ENCODE measurements around the gene GRIA1. TPM values are rescaled to one million over a fixed set of nuclear protein-coding genes. Genes with fewer than 3 reads are reported as not detected.

The GRIA1 gene
- total RNA-seq, 1 experiment from 2014 or later, result not detected

GRCh38 chr5:153447534-153447933 is 42.9 kb upstream of the GRIA1 start:
- POLR2A ChIA-PET, result no interaction called here
- Histone ChIP-seq H3K27ac (ENCODE audit: low read length) (no peak overlapping the region), H3K36me3 (ENCODE audit: control insufficient read depth, insufficient read depth, low read length) (no peaks in the 10 kb centered on the region), H3K4me1 (ENCODE audit: control insufficient read depth, insufficient read depth, low read length) (no peaks in the 10 kb centered on the region), H3K9me3 (ENCODE audit: control insufficient read depth, insufficient read depth, low read depth, low read length) (no peaks in the 10 kb centered on the region), H3K27me3 (ENCODE audit: control insufficient read depth, insufficient read depth, low read length) (no peaks in the 10 kb centered on the region), H3K4me3 (ENCODE audit: low read depth in 2 of 2, low read length in 2 of 2) (no peak overlapping the region)
- in situ Hi-C loops (cut with HindIII; ENCODE audit: low pct_unique_long_range_greater_than_20kb, low sequenced_read_pairs) (no loop called here), intact Hi-C loops (cut with micrococcal nuclease; ENCODE audit: unreplicated experiment) (no loop called here)
- no TSS peak for BruUV-seq (replicated peaks)
- DNase-seq (ENCODE audit: low read depth, low spot score), result no peak
- TF ChIP-seq POLR2AphosphoS5 (IDR thresholded peaks at IDR 0.05; ENCODE audit: low read depth, low read length) (no peak), SIN3A (IDR thresholded peaks at IDR 0.05; ENCODE audit: borderline replicate concordance, insufficient read depth, low read depth, low read length) (no peak), CTCF (IDR thresholded peaks at IDR 0.05) (no peak), REST (IDR thresholded peaks at IDR 0.05; ENCODE audit: insufficient read depth in 1 of 2, low read depth in 2 of 2, low read length in 1 of 2) (no peak), TCF7L2 (IDR thresholded peaks at IDR 0.05; ENCODE audit: low read depth, low read length) (no peak)
- CTCF ChIA-PET, result no interaction called here
- no peak for ATAC-seq

GRCh38 chr5:153456354-153456753 is 34.1 kb upstream of the GRIA1 start:
- in situ Hi-C loops (cut with HindIII; ENCODE audit: low pct_unique_long_range_greater_than_20kb, low sequenced_read_pairs) (no loop called here), intact Hi-C loops (cut with micrococcal nuclease; ENCODE audit: unreplicated experiment) (no loop called here)
- ChIA-PET CTCF (no interaction called here), POLR2A (no interaction called here)
- Histone ChIP-seq H3K4me3 (ENCODE audit: low read depth in 2 of 2, low read length in 2 of 2) (no peak overlapping the region), H3K9me3 (ENCODE audit: control insufficient read depth, insufficient read depth, low read depth, low read length) (no peaks in the 10 kb centered on the region), H3K27ac (ENCODE audit: low read length) (no peak overlapping the region), H3K27me3 (ENCODE audit: control insufficient read depth, insufficient read depth, low read length) (no peaks in the 10 kb centered on the region), H3K4me1 (ENCODE audit: control insufficient read depth, insufficient read depth, low read length) (no peaks in the 10 kb centered on the region), H3K36me3 (ENCODE audit: control insufficient read depth, insufficient read depth, low read length) (no peaks in the 10 kb centered on the region)
- DNase-seq (ENCODE audit: low read depth, low spot score) (no peak), ATAC-seq (no peak)
- TF ChIP-seq TCF7L2 (IDR thresholded peaks at IDR 0.05; ENCODE audit: low read depth, low read length), result no peak
- BruUV-seq (replicated peaks), result no TSS peak

- no peaks in the 10 kb centered on the region for H3K9me3 ChIP-seq (ENCODE audit: control insufficient read depth, insufficient read depth, low read depth, low read length)
- H3K4me1 ChIP-seq (ENCODE audit: control insufficient read depth, insufficient read depth, low read length), result no peaks in the 10 kb centered on the region
- ATAC-seq (no peak), DNase-seq (ENCODE audit: low read depth, low spot score) (no peak)
- in situ Hi-C loops (cut with HindIII; ENCODE audit: low pct_unique_long_range_greater_than_20kb, low sequenced_read_pairs) (no loop called here), intact Hi-C loops (cut with micrococcal nuclease; ENCODE audit: unreplicated experiment) (no loop called here)
- no TSS peak for BruUV-seq (replicated peaks)
- no peak overlapping the region for H3K27ac ChIP-seq (ENCODE audit: low read length)
- no peaks in the 10 kb centered on the region for H3K27me3 ChIP-seq (ENCODE audit: control insufficient read depth, insufficient read depth, low read length)
- TF ChIP-seq SIN3A (IDR thresholded peaks at IDR 0.05; ENCODE audit: borderline replicate concordance, insufficient read depth, low read depth, low read length) (no peak), TCF7L2 (IDR thresholded peaks at IDR 0.05; ENCODE audit: low read depth, low read length) (no peak), POLR2AphosphoS5 (IDR thresholded peaks at IDR 0.05; ENCODE audit: low read depth, low read length) (no peak), REST (IDR thresholded peaks at IDR 0.05; ENCODE audit: insufficient read depth in 1 of 2, low read depth in 2 of 2, low read length in 1 of 2) (no peak), CTCF (IDR thresholded peaks at IDR 0.05) (no peak)
- CTCF ChIA-PET, result no interaction called here
- H3K4me3 ChIP-seq (ENCODE audit: low read depth in 2 of 2, low read length in 2 of 2), result no peak overlapping the region
- no peaks in the 10 kb centered on the region for H3K36me3 ChIP-seq (ENCODE audit: control insufficient read depth, insufficient read depth, low read length)
- POLR2A ChIA-PET, result no interaction called here
Observed at GRCh38 chr5:153456993-153457392, 33.5 kb upstream of the GRIA1 start.
